HL-60 (cell line): Measurements from ENCODE around the gene AHCY.

Source experiments
- REST ChIP-seq: IDR thresholded peaks from 2 replicates; pipeline ENCODE4 v1.6.1; 2012; ENCODE audit warnings: low read depth; ENCODE audit not compliant: insufficient replicate concordance
- TF ChIP-seq, protein P1 (sequence below): IDR thresholded peaks from one replicate; pipeline ENCODE4 v1.5.1; 2011; ENCODE audit warnings: low read length, control low read depth, inconsistent platforms; ENCODE audit not compliant: insufficient read depth

- TF ChIP-seq, protein P1, sequence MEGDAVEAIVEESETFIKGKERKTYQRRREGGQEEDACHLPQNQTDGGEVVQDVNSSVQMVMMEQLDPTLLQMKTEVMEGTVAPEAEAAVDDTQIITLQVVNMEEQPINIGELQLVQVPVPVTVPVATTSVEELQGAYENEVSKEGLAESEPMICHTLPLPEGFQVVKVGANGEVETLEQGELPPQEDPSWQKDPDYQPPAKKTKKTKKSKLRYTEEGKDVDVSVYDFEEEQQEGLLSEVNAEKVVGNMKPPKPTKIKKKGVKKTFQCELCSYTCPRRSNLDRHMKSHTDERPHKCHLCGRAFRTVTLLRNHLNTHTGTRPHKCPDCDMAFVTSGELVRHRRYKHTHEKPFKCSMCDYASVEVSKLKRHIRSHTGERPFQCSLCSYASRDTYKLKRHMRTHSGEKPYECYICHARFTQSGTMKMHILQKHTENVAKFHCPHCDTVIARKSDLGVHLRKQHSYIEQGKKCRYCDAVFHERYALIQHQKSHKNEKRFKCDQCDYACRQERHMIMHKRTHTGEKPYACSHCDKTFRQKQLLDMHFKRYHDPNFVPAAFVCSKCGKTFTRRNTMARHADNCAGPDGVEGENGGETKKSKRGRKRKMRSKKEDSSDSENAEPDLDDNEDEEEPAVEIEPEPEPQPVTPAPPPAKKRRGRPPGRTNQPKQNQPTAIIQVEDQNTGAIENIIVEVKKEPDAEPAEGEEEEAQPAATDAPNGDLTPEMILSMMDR: no peak
- TF ChIP-seq REST: no peak
Observed at GRCh38 chr20:34324541-34324940, 21.4 kb upstream of the AHCY start.
